ENCODE data around the gene GDPD3. TPM values are rescaled to one million over a fixed set of nuclear protein-coding genes. Genes with fewer than 3 reads are reported as not detected.

Gene GDPD3
- total and polyA plus RNA-seq, 5 donors: 1.3 to 3.7 (median 2.9) TPM

DNA sequence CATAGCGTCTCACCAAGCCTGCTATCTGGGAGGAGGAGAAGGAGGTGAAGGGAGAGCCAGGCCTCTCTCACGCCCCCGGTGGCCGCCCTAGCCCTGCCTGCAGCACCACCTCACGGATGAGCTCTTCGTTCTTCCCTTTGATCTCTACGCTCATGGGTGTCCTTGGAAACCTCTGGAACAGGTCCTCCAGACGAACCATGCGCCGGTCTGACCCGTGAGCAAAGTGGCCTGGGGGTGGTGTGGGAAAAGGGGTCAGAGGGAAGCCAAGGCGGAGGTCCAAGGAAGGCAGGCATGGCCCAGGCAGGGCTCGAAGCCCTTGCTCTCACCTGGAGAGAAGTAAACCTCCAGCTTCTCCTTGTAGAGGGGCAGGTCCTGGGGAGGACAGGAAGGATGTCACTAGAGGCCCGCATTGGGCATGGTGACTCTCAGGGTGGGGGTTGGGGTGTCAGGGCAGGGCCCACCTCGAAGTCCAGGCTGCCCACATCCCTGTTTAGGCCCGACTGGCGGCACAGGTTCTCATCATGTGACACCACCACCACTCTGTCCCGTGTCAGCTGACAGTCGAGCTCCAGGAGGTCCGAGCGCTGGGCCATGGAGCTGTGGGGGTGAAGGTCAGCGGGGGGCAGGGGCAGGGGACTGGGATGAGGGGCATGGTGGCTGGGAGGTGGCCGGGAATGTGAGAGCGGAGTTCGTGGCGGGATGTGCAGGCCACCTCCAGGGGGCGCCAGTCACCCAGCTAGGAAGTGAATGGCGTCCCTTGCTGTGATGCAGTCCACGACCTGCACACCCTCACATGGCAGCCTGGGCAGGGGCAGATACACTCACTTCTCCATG, 923 bp downstream of the GDPD3 start:
- WGBS: 84% methylated on average over 29 of the region's 29 CpGs

DNA sequence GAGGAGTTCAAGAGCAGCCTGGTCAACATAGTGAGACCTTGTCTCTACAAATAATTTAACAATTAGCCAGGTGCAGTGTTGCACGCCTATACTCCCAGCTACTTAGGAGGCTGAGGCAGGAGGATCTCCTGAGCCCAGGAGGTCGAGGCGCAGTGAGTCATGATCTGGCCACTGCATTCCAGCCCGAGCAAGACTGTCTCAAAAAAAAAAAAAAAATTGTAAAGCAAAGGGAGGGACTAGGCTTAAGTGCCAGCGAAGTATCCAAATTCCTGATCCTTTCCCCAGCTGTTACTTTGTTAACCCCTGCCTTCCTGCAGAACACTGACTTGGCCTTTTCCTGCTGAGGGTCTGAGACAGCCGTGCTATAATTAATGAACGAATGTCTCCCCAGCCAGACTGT, 2.7 kb downstream of the GDPD3 start:
- intact Hi-C loops (cut with DNase I): no loop called here
- Histone ChIP-seq H3K27me3 (ENCODE audit: control insufficient read depth, insufficient read depth) (no peaks in the 10 kb centered on the region), H3K4me1 (ENCODE audit: control insufficient read depth, insufficient read depth, low read length) (no peaks in the 10 kb centered on the region), H3K4me3 (ENCODE audit: low read length) (no peak overlapping the region), H3K27ac (ENCODE audit: low read length) (no peak overlapping the region), H3K9me3 (ENCODE audit: control insufficient read depth, low read length) (no peaks in the 10 kb centered on the region)
- DNase-seq: peak in 1 of 3 donors; percentile 15
- WGBS: 56% methylated on average over 7 of the region's 7 CpGs
- ATAC-seq: no peak

More for the DNA sequence above, 923 bp downstream of the GDPD3 start:
- Histone ChIP-seq H3K4me3 (ENCODE audit: low read length) (no peak overlapping the region), H3K4me1 (ENCODE audit: control insufficient read depth, insufficient read depth, low read length) (no peaks in the 10 kb centered on the region), H3K27ac (ENCODE audit: low read length) (no peak overlapping the region), H3K27me3 (ENCODE audit: control insufficient read depth, insufficient read depth) (no peaks in the 10 kb centered on the region), H3K9me3 (ENCODE audit: control insufficient read depth, low read length) (no peaks in the 10 kb centered on the region)
- DNase-seq: peak; percentile 70 to 85 (median 82)
- peak; percentile 42 to 70 for ATAC-seq
- intact Hi-C loops (cut with DNase I): no loop called here

DNA sequence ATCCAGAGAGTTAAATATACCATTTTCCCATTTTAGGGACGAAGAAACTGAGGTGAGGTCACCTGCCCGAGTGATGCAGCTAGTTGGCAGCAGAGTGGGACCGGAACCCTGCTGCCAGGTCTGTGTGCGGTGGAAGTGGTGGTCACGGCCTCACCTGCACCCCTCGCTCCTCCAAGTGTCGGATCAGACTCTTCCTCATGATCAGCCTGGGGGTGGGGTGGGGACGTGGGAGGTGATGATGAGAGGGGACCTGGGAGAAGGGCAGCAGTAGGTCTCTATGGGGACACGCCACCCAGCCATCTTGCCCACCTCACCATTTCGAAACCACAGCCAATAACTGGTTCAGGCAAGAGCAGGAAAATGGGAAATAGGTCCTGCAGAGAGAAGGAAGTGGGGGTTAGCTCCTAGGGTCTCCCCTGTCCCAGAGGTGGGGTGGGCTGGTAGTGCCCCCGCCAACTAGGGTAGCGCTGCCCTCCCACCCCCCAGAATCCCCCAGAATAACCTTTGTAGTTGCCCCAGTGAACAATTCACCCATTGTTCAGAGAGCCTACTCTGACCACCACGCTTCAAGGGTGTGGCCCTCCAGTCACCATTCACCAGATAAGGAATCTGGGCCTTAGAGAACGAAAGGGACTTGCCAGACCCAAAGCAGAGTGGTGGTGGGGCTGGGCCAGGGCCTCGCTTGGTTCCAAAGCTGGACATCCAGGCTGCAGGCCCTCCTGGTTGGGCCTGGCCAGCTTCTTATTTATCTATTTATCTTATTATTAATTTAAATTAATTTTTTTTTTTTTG, 5.1 kb downstream of the GDPD3 start:
- Histone ChIP-seq H3K27ac (ENCODE audit: low read length) (no peak overlapping the region), H3K27me3 (ENCODE audit: control insufficient read depth, insufficient read depth) (no peaks in the 10 kb centered on the region), H3K9me3 (ENCODE audit: control insufficient read depth, low read length) (no peaks in the 10 kb centered on the region), H3K4me3 (ENCODE audit: low read length) (no peak overlapping the region), H3K4me1 (ENCODE audit: control insufficient read depth, insufficient read depth, low read length) (no peaks in the 10 kb centered on the region)
- WGBS: 85% methylated on average over 15 of the region's 15 CpGs
- intact Hi-C loops (cut with DNase I): no loop called here
- DNase-seq: peak in 1 of 3 donors; percentile 44
- no peak for ATAC-seq

DNA sequence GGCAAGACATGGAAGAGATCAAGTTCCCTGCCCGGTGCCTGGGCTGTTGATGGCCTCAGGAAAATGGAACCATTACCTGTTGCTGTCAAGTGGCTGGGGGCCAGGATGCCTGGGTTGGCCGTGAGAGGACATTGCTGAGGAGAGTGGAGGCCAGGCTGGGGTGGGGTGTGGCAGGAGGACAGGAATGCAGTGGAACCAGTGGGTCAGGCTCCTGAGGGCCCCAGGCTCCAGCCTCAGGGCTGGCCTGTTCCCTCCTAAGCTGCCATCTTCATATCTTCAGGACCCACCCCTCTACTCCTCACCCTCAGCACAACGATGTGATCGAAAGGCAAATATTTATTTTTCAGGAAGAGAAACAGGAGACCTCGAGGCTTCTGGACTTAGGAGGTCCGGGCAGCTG, 8.8 kb downstream of the GDPD3 start:
- WGBS: 87% methylated on average over 6 of the region's 6 CpGs
- H3K27me3 ChIP-seq (ENCODE audit: control insufficient read depth, insufficient read depth): no peaks in the 10 kb centered on the region
- H3K4me3 ChIP-seq (ENCODE audit: low read length): no peak overlapping the region
- intact Hi-C loops (cut with DNase I): no loop called here
- H3K27ac ChIP-seq (ENCODE audit: low read length): no peak overlapping the region
- no peaks in the 10 kb centered on the region for H3K4me1 ChIP-seq (ENCODE audit: control insufficient read depth, insufficient read depth, low read length)
- peak in 1 of 3 donors; percentile 35 for DNase-seq
- H3K9me3 ChIP-seq (ENCODE audit: control insufficient read depth, low read length): no peaks in the 10 kb centered on the region
- peak in 1 of 2 donors; percentile 9 for ATAC-seq

DNA sequence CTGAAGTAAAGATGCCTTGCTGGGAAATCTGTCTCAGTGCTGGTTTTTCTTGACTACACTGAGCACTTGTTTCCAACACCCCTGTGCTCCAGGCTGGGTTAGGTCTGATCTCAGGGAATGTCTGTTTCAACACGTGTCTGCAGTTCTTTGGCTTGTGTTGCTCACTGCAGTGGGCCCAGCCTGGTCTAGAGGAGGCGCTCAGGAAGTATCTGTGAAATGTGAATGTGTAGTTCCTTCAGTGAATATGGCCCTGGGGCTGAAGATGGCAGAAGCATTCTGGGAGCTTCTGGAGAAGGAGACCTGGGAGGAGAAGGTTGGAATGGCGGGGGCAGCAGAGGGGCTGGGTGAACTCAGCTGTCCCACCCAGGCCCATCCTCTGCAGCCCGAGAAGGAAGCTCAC, 9.2 kb downstream of the GDPD3 start:
- Histone ChIP-seq H3K27ac (ENCODE audit: low read length) (no peak overlapping the region), H3K4me3 (ENCODE audit: low read length) (no peak overlapping the region), H3K4me1 (ENCODE audit: control insufficient read depth, insufficient read depth, low read length) (no peaks in the 10 kb centered on the region), H3K27me3 (ENCODE audit: control insufficient read depth, insufficient read depth) (no peaks in the 10 kb centered on the region), H3K9me3 (ENCODE audit: control insufficient read depth, low read length) (no peaks in the 10 kb centered on the region)
- intact Hi-C loops (cut with DNase I): no loop called here
- ATAC-seq: peak in 1 of 2 donors; percentile 17
- no peak for DNase-seq
- 85% methylated on average over 4 of the region's 4 CpGs for WGBS

DNA sequence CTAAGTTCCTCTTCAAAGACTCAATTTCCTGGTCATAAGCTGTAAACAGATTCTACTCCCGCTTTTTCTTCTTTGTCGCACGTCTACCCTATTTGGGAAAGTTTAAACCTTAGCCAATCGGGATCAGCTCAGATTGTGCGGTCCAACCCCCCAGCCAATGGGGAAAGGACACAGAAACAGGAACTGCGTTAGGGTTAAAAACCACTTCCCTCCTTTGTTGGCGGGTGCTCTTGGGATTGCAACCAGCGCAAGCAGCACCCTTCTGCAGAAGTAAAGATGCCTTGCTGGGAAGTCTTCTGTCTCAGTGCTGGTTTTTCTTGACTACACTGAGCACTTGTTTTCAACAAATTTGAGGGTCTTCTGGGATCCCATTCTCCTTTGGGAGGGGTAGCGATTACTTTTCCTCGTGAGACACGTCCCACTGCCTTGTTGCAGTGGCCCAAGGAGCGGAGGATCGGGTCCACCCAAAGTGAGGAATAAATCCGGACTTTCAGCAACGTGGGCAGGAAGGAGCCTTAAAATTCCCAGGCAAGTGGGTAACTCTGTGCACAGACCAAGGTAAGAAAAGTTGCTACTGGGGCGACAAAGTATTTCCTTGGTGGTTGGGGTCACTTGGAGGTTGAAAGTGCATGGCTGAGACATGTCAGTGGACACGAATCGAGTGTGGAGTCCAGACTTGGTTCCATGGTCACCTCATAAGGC, 16.3 kb downstream of the GDPD3 start:
- peaks cover 2% of the 10 kb centered on the region for H3K4me1 ChIP-seq (ENCODE audit: control insufficient read depth, insufficient read depth, low read length)
- 96% methylated on average over 18 of the region's 18 CpGs for WGBS
- H3K27ac ChIP-seq (ENCODE audit: low read length): peak overlapping the region; percentile 38
- ATAC-seq (no peak), DNase-seq (peak in 1 of 3 donors; percentile 18)
- H3K9me3 ChIP-seq (ENCODE audit: control insufficient read depth, low read length): no peaks in the 10 kb centered on the region
- intact Hi-C loops (cut with DNase I): loop anchor here in 1 of 4 donors (10.0 kb wide), 1 partner anchor 298 kb away; the partner anchor contains the start of gene ZNF48
- no peak overlapping the region for H3K4me3 ChIP-seq (ENCODE audit: low read length)
- H3K27me3 ChIP-seq (ENCODE audit: control insufficient read depth, insufficient read depth): no peaks in the 10 kb centered on the region

DNA sequence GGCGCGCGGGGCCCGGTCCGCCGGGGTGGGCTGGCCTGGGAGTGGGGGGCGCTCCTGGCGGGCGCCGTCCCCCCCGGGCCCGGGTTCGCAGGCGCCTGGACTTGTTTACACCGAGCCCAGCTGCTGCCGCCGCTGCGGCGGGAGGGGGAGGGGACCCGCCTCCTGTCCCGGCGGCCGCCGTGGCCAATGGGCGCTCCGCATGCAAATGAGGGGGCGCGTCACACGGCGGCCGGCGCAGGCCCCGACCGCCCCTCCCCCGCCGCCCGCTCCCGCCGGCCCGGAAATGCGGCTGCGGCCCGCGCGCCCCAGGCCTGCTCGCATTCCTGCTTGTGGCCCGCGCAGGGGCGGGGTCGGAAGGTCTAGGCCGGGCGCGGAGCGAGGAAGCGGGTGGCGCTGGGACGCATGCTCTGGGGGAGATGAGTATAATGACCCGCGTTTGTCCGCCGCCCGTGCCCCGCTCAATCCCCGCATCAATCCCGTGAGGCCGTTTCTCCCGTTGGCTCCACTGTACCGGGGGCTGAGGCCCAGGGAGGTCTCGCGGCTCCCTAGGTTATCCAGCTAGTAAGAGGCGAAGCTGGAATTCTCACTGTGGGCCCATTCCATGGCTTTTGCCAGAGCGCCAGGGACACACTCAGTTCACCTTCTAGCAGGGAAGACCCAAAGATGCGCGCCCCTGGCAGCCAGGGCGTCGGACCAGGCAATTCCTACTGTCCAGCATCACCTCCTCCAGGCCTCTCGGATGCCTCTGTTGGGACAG, 17.1 kb downstream of the GDPD3 start, which contains the start of gene YPEL3:
Gene YPEL3, minus strand, starts transcription at position 109 of the 757 bp plus-strand sequence. CDS start 731 bp downstream, outside the sequence.
- Histone ChIP-seq H3K4me3 (ENCODE audit: low read length) (peak within 1 kb of the TSS; percentile 85), H3K27ac (ENCODE audit: low read length) (peak within 1 kb of the TSS; percentile 38), H3K27me3 (ENCODE audit: control insufficient read depth, insufficient read depth) (no peaks in the 10 kb centered on the region), H3K4me1 (ENCODE audit: control insufficient read depth, insufficient read depth, low read length) (peaks cover 2% of the 10 kb centered on the region), H3K9me3 (ENCODE audit: control insufficient read depth, low read length) (no peaks in the 10 kb centered on the region)
- ATAC-seq: peak; percentile 70 to 81
- WGBS: 9% methylated on average over 77 of the region's 77 CpGs
- DNase-seq: peak; percentile 95 to 98 (median 98)
- intact Hi-C loops (cut with DNase I): loop anchor here in 1 of 4 donors (10.0 kb wide), 1 partner anchor 299 kb away; the partner anchor contains the start of gene ZNF48

DNA sequence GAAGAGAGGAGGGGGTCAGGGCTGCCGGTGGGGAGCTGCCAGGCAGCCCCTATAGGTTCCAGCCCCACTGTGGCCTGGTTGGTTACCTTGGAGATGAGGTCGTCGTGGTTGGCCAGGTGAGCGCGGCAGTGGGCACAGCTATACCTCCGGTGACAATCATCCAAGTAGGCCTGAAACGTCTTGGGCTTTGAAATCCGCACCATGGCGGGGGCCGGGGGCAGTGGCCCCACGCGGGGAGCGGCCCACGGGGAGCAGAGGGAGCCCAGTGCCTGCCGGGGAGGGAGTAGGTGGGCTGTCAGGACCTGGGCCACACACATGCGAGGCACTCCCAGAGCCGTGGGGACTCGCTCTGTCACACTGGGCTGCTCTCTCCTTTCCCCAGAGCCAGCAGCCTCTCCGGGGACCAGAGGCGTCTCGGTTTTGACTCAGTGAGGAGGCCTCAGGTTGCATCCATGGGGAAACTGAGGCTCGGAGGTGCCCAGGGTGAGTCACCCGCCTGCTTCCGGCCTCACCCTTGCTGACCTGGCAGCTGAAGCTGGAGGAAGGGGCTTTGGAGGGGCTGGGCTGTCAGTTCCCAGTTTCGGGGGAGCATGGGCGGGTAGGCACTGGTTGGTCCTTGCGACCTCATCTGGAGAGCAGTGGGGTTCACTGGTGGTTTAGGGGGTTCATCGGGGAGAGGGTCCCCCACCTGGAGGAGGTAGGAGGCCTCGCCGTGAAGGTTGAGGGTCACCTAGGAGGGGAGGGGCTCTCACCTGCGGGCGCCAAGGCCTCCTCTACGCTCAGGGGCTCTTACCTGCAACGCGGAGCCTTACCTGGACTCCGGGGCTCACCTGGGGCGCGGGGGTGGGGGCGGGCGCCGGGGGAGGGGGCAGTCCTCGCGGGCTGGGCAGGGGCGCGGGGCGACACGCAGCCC, 17.9 kb downstream of the GDPD3 start:
- Histone ChIP-seq H3K27me3 (ENCODE audit: control insufficient read depth, insufficient read depth) (no peaks in the 10 kb centered on the region), H3K9me3 (ENCODE audit: control insufficient read depth, low read length) (no peaks in the 10 kb centered on the region), H3K27ac (ENCODE audit: low read length) (peak overlapping the region; percentile 24), H3K4me3 (ENCODE audit: low read length) (peak overlapping the region; percentile 85), H3K4me1 (ENCODE audit: control insufficient read depth, insufficient read depth, low read length) (peaks cover 2% of the 10 kb centered on the region)
- 11% methylated on average over 47 of the region's 47 CpGs for WGBS
- ATAC-seq (no peak), DNase-seq (peak in 1 of 3 donors; percentile 66)
- intact Hi-C loops (cut with DNase I): loop anchor here in 1 of 4 donors (10.0 kb wide), 1 partner anchor 299 kb away; the partner anchor contains the start of gene ZNF48

DNA sequence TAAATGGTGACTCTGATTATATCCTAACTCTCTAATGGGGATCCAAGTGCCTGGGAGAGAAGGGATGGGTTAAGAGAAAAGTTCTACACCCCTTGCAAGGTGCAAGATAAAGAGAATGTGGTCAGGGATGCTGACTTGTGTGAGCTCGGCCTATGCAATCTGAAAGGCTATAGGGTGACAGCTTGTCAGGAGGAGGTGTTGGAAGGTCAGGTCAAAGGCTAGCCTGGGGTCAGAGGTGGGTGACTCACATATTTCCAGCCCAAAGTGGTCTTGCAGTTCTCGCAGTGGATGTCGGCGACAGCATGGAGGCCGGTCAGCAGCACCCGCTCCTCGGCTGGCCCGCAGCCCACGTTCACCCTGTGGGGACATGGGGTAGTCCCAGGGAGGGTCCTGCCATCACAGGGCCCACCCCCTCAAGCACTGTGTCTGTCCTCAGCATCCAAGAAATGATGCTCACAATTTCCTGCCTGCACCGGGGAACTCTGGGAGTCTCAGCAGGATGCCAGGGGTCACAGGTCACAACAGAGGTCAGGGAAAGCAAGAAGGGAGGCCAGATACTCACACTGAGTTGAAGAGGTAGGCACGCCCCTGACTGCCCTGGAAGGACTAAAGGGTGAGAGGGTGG, 18.7 kb downstream of the GDPD3 start:
- 73% methylated on average over 11 of the region's 11 CpGs for WGBS
- no peaks in the 10 kb centered on the region for H3K27me3 ChIP-seq (ENCODE audit: control insufficient read depth, insufficient read depth)
- H3K27ac ChIP-seq (ENCODE audit: low read length): peak overlapping the region; percentile 24
- H3K4me1 ChIP-seq (ENCODE audit: control insufficient read depth, insufficient read depth, low read length): peaks cover 2% of the 10 kb centered on the region
- H3K9me3 ChIP-seq (ENCODE audit: control insufficient read depth, low read length): no peaks in the 10 kb centered on the region
- intact Hi-C loops (cut with DNase I): loop anchor here in 2 of 4 donors (5.0 to 10.0 kb wide), 2 partner anchors 52 to 300 kb away; partner anchors contain the start of gene ZNF48 (in 1 of the 2)
- DNase-seq: peak in 1 of 3 donors; percentile 73
- ATAC-seq: no peak
- H3K4me3 ChIP-seq (ENCODE audit: low read length): peak overlapping the region; percentile 85
